ENCODE data around the gene RALGDS. TPM values are rescaled to one million over a fixed set of nuclear protein-coding genes. Genes with fewer than 3 reads are reported as not detected.
"Not testable (repeated sequence)": the region's sequence is repeated elsewhere in the genome, so short reads cannot be mapped to it uniquely, and the experiment has no call there.

RALGDS gene
- total RNA-seq, 1 donor from 2014 or later: 33.1 TPM

DNA sequence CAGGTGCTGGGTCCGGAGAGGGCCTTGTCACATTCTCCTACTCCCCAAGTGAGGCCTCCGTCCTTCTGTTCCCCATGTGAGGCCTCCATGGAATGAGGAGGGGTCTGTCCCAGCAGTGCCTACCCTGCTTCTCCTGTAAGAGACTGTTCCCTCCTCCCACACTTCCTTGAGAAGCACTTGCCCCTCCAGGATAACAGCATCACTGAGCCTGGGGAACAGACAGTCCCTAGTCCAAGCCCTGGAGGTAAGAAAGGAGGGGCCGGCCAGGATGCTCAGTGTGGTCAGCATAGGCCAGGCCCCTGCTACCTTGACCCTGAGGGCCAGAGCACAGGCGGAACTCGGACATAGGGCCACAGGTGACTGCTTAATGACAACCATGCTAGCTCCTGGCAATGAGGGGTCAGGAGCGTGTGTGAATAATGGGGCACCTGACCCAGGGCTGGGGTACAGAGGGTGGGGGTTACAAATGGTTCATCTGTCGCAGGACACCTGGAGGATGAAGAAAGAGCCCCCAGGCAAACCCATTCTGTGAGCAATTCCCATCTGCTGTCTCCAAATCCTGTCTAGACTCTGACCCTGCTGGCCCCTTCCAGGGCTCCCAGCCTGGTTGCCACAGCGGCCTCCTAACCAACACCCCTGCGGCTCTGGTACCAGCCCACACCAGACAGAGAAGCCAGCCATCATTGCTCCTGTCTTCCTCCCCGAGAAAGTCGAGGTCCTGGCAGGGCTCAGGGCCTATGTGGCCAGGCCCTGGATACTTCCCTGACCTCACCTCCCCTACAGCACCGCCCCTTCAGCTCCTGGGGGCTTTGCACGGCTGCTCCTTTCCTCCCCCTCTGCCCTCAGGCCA, 20.3 kb downstream of the RALGDS start:
- intact Hi-C loops (cut with micrococcal nuclease): no loop called here
- no peak for ATAC-seq

DNA sequence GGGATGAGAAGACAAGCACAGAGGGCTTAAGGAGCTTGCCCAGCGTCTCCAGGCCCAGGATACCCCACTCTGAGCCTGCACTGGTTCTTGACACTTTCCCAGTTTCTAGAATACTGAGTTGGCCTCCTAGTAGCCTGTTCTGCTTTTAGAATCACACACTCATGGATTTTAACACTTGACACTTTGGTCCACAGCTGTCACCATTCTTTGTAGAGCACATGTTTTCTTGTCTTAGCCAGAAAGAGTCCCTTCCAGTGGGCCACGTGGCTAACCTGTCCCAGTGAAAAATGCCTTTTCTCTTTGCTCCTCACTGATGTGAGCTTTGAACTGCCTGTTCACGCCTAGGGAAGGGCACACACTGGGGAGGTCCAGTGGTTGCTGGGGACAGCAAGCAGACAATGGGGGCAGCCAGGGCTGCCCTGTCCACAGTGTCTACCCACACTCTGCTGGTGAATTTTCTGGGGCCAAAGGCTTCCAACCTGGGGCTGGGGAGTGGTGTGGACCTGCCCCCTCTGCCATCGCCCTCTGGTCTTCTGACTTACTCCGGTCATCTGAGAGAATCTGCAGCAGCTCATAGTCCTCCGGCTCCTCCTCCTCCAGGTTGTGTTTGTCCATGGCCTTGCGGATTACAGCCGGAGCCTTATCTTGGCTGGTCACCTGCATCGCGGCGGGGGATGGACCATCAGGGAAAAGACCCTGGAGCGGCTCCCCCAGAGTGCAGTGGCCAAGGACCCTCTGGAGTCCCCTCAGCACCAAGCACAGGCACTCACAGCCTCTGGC, 21.1 kb downstream of the RALGDS start:
- no peak for DNase-seq
- no peak for ATAC-seq
- intact Hi-C loops (cut with micrococcal nuclease): no loop called here

More for the DNA sequence above, 20.3 kb downstream of the RALGDS start:
- no peak for DNase-seq

GRCh38 chr9:133098871-133099270, 22.2 kb downstream of the RALGDS start:
- DNase-seq (no peak), ATAC-seq (no peak)
- intact Hi-C loops (cut with micrococcal nuclease): no loop called here

DNA sequence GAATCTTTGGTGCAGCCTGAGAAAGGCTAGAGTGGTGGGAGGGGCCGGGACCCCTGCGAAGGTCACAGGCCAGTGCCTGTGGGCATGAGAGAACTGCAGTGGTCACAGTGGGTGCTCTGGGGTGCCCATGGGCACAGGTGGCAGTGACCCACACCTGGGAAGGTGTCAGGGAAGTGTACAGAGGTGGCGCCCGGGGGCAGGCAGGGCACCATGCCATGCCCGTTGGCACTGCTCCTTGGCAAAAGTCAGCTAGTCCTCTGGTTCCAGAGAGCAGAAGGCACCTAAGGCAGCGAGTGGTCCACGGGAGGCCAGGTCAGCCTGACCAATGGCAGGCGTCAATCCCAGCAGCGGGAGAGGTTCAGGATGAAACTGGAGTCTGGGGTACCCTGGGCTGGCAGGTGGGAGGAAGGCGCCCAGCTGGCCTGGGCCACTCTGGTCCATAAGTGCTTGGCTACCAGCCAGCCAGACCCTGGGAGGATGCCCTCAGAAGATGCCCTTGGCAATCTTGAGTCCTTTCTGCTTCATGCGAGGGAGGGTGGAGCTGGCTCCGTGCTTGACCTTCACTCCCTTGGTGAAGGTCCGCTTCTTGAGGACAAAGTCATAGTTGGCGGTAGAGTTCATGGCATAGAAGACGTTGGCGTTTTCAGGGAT, 22.8 kb downstream of the RALGDS start:
- DNase-seq (no peak), ATAC-seq (peak; percentile 9)
- intact Hi-C loops (cut with micrococcal nuclease): no loop called here

DNA sequence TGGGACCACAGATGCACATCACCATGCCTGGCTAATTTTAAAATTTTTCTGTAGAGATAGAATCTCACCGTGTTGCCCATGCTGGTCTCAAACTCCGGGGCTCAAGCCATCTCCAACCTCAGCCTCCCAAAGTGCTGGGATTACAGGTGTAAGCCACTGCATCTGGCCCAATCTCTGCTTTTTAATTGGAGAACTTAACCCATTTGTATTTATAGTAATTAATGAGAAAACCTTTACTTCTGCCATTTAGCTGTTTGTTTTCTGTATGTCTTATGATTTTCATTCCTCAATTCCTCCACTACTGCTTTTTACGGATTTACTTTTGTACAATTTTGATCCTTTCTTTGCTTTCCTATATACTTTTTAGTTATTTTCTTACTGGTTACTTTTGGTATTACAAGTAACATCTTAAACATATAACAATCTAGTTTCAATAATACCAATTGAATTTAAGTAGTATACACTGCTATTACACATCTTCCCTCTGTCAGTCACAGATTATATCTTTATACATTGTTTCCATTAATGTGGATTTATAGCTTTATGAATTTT, 26.1 kb downstream of the RALGDS start:
- no peak for DNase-seq
- no peak for ATAC-seq
- intact Hi-C loops (cut with micrococcal nuclease): no loop called here

DNA sequence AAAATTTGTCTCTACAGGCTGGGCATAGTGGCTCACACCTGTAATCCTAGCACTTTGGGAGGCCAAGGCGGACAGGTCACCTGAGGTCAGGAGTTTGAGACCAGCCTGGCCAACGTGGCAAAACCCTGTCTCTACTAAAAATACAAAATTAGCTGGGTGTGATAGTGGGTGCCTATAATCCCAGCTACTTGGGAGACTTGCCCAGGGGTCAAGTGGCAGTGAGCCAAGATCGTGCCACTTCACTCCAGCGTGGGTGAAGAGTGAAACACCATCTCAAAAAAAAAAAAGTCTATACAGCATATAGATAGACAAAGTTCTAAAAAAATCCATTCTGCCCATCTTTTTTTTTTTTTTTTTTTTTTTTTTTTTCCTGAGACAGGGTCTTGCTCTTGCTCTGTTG, 26.7 kb downstream of the RALGDS start:
- DNase-seq; ATAC-seq; intact Hi-C loops (cut with micrococcal nuclease): not testable (repeated sequence)

DNA sequence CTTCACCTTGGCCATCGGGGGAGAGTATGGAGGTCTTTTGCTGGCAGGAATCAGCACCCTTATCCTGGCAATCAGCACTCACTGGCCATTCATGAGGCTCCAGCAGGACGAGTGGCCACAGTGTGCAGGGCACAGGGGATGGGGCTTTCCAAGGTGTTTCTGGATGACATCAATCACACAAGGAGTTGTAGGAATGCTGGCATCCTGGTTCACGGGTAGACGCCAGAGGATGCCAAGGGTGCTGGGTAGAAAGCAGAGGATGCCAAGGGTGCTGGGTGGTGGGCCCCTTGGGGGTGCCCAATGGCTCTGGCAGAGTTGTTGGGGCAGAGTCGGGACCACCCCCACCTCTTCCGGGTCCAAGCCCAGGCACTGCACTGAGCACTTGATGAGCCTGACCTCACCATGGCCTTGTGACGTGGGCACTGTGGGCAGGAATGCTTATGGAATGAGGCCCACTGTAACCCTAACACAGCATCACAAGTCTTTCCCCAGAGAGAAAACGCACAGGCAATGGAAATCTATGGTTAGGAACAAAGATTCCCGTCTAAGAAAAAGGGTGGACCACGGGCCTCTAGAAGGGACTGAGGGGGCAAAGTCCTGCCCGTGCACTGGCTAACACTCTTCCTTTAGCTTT, 30.2 kb downstream of the RALGDS start:
- ATAC-seq (peak; percentile 5), DNase-seq (no peak)
- intact Hi-C loops (cut with micrococcal nuclease): no loop called here

GRCh38 chr9:133090187-133090586, 30.9 kb downstream of the RALGDS start:
- ATAC-seq (peak; percentile 83), DNase-seq (peak; percentile 56)
- intact Hi-C loops (cut with micrococcal nuclease): no loop called here

GRCh38 chr9:133089271-133089671, 31.8 kb downstream of the RALGDS start:
- peak; percentile 31 for ATAC-seq
- intact Hi-C loops (cut with micrococcal nuclease): no loop called here

GRCh38 chr9:133088756-133089155, 32.3 kb downstream of the RALGDS start:
- intact Hi-C loops (cut with micrococcal nuclease): no loop called here
- ATAC-seq: no peak
- no peak for DNase-seq

More at GRCh38 chr9:133089271-133089671, 31.8 kb downstream of the RALGDS start:
- DNase-seq: no peak

DNA sequence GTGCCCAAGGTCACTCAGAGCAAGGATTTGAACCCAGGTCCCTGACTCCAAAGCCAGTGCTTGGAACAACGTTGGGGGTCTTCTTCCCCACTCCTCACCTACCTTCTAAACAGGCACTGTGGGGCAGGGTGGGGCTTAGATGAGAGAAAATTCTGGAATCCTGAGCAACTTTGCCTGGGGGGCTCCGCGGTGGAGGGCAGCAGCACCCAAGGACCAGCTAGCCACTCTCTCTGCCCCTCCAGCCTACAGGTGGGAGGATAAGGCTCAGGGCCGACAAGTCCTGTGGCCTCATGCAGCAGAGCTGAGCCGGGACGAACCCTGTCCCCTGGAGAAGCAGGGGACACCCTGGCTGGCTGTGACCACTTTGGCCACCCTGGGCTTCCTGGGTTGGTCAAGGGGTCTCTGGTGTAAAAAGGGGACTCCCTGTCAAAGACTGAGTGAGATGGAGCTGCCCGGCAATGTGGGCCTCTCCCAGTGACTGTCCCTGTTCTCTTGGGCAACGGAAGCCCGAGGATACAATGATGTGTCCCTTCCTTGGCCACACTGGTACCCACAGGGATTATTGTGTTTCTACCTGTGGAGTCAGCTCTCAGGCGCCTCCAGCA, 32.8 kb downstream of the RALGDS start:
- ATAC-seq (no peak), DNase-seq (no peak)
- intact Hi-C loops (cut with micrococcal nuclease): no loop called here

DNA sequence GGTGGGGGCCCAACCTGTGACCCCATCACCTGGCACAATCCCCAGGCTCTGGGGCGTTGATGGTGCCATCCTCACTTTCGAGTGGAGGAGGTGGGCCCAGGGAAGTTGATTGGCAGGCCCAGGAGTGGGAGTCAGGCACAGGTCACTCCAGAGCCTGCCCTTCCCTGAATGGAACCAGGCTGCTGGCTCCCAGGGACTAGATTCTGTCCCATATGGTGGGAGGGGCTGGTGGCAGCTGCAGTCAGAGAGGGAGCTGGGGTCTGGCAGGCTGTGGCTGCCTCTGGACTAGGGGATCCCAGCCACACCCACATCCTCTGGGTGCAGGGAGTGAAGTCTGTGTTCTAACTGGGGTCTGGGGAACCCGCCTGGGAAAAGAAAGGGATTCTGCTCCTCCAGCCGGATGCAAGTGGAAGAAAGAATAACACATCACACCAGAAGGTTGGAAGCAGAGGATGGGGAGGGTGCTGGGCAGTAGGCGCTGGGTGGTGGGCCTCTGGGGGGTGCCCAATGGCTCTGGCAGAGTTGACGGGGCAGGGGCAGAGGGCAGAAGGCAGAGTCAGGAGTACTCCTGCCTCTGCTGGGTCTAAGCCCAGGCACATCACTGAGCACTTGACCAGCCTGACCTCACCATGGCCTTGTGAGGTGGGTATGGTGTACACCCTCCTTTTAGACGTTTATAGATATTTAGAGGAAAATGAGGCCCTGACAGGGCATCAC, 33.5 kb downstream of the RALGDS start:
- ATAC-seq (no peak), DNase-seq (no peak)
- intact Hi-C loops (cut with micrococcal nuclease): no loop called here

GRCh38 chr9:133086894-133087293, 34.1 kb downstream of the RALGDS start:
- no peak for ATAC-seq
- intact Hi-C loops (cut with micrococcal nuclease): no loop called here
- no peak for DNase-seq

GRCh38 chr9:133086212-133086860, 34.7 kb downstream of the RALGDS start:
- DNase-seq; intact Hi-C loops (cut with micrococcal nuclease); ATAC-seq: not testable (repeated sequence)

GRCh38 chr9:133083688-133084087, 37.4 kb downstream of the RALGDS start:
- intact Hi-C loops (cut with micrococcal nuclease); DNase-seq; ATAC-seq: not testable (repeated sequence)

DNA sequence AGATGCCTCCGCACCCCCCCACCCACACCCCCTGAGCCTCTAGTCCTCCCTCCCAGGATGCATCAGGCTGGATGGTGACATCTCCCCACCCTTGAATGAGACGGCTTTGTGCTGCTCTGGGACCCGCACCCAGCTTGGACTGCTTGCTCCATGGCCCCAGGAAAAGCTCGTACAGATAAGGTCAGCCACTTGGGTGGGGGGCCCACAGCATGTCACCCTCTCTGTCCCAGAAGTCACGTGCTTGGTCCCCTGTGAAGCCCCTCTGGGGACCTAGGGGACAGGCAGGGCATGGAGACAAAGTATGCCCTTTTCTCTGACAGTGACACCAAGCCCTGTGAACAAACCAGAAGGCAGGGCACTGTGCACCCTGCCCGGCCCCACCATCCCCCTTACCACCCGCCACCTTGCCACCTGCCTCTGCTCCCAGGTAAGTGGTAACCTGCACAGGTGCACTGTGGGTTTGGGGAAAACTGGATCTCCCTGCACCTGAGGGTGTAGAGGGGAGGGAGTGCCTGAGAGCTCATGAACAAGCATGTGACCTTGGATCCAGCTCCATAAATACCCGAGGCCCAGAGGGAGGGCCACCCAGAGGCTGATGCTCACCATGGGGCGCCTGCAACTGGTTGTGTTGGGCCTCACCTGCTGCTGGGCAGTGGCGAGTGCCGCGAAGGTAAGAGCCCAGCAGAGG, 38.9 kb downstream of the RALGDS start:
- DNase-seq; intact Hi-C loops (cut with micrococcal nuclease); ATAC-seq: not testable (repeated sequence)

Data from left ventricle myocardium superior (tissue), 1 donor.